Measurements from ENCODE around the gene MTHFD1L.

DNA sequence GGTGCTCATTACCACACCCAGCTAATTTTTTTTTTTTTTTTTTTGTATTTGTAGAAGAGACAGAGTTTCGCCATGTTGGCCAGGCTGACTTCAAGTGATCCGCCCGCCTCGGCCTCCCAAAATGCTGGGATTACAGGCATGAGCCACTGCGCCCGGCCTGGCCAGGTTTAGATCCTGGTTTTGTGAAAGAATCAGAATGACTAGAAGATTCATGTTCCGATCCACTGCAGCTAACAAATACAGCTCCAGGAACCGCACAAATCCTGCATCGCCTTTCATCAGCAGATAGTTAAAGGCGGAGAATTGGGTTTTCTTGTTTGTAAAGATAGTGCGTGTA is 223.1 kb downstream of the MTHFD1L start:
- TF ChIP-seq, protein P1, sequence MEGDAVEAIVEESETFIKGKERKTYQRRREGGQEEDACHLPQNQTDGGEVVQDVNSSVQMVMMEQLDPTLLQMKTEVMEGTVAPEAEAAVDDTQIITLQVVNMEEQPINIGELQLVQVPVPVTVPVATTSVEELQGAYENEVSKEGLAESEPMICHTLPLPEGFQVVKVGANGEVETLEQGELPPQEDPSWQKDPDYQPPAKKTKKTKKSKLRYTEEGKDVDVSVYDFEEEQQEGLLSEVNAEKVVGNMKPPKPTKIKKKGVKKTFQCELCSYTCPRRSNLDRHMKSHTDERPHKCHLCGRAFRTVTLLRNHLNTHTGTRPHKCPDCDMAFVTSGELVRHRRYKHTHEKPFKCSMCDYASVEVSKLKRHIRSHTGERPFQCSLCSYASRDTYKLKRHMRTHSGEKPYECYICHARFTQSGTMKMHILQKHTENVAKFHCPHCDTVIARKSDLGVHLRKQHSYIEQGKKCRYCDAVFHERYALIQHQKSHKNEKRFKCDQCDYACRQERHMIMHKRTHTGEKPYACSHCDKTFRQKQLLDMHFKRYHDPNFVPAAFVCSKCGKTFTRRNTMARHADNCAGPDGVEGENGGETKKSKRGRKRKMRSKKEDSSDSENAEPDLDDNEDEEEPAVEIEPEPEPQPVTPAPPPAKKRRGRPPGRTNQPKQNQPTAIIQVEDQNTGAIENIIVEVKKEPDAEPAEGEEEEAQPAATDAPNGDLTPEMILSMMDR (conservative IDR thresholded peaks at IDR 0.05 in 1 of 2, IDR thresholded peaks at IDR 0.05 in 1 of 2; ENCODE audit: extremely low read depth in 1 of 2, insufficient read depth in 1 of 2, low read depth in 1 of 2, low read length in 2 of 2): no peak
- no peak for TF ChIP-seq EZH2 (IDR thresholded peaks at IDR 0.05; ENCODE audit: borderline replicate concordance, low read length)

All from mammary epithelial cell (primary cell).